Osteocyte (in vitro differentiated cells): ENCODE measurements around the gene GPRASP1. TPM values are rescaled to one million over a fixed set of nuclear protein-coding genes. Genes with fewer than 3 reads are reported as not detected.

Experiments used
- DNase-seq: peaks from one replicate; pipeline ENCODE4 v3.0.0; 2021; ENCODE audit warnings: mixed read lengths; ENCODE audit not compliant: unreplicated experiment; ENCODE audit errors: extremely low spot score
- H3K27ac Mint-ChIP-seq: one replicate; pipeline ENCODE4 v1.8.0; 2021; ENCODE audit warnings: mild to moderate bottlenecking, mixed read lengths; ENCODE audit not compliant: unreplicated experiment
- H3K27me3 Mint-ChIP-seq: one replicate; pipeline ENCODE4 v1.8.0; 2021; ENCODE audit warnings: mixed read lengths; ENCODE audit not compliant: unreplicated experiment
- H3K36me3 Mint-ChIP-seq: one replicate; pipeline ENCODE4 v1.8.0; 2021; ENCODE audit warnings: mixed read lengths; ENCODE audit not compliant: unreplicated experiment
- H3K4me1 Mint-ChIP-seq: one replicate; pipeline ENCODE4 v1.8.0; 2021; ENCODE audit warnings: mixed read lengths; ENCODE audit not compliant: unreplicated experiment
- H3K4me3 Mint-ChIP-seq: one replicate; pipeline ENCODE4 v1.8.0; 2021; ENCODE audit warnings: mild to moderate bottlenecking, moderate library complexity, mixed read lengths; ENCODE audit not compliant: unreplicated experiment
- H3K9me3 Mint-ChIP-seq: one replicate; pipeline ENCODE4 v1.8.0; 2021; ENCODE audit warnings: mixed read lengths; ENCODE audit not compliant: unreplicated experiment
- total RNA-seq: library from RNA; stranded (reverse); gene quantifications from 2 replicates; pipeline ENCODE4 v1.2.1, GENCODE V29; 2021
- TF ChIP-seq, protein P1 (sequence below): fragments of 200-600 bp; sonication (generic); IDR thresholded peaks from 2 replicates; pipeline ENCODE4 v1.5.0; 2021; ENCODE audit warnings: antibody characterized with exemption, mild to moderate bottlenecking, moderate library complexity

GPRASP1 gene
- total RNA-seq, 1 donor from 2014 or later, result 3.5 TPM

DNA sequence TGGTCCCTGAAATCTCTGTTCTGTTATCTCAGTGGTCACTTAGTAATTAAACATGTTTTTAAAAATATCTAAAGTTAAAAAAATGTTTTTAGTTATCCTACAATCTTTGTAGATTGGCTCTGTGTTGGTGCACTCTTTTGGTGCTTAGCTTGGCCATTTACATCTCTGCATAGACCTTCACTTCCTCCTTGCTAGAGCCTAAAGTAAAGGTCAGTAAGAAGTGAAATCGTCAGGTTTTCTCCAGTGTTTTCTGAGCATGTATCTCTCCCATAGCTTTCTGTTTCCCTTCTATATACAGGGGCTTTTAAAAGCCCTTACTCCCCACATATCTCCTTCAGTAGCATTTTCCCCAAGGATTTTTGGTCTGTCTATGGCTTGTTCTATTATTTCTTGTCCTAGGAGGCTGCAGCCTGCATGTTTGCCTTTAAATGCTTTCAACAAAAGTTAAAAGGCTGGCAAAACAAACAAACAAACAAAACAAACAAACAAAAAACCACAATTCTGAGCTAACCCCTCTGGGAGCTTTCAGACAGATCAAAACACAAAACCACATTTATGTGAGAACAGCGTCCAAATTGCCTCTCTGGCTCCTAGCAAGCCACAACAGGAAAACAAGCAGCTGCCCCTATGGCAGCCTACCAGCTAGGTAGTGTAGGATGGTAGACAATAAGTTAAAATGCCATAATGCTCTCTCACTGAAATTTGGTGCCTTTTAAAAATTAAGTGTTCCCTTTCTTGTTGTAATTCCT is 33.7 kb downstream of the GPRASP1 start:
- no peak for DNase-seq
- H3K27ac Mint-ChIP-seq, result no peak overlapping the region
- H3K27me3 Mint-ChIP-seq, result no peaks in the 10 kb centered on the region
- no peaks in the 10 kb centered on the region for H3K4me1 Mint-ChIP-seq
- peaks cover 20% of the 10 kb centered on the region for H3K36me3 Mint-ChIP-seq
- no peak overlapping the region for H3K4me3 Mint-ChIP-seq
- TF ChIP-seq, protein P1, sequence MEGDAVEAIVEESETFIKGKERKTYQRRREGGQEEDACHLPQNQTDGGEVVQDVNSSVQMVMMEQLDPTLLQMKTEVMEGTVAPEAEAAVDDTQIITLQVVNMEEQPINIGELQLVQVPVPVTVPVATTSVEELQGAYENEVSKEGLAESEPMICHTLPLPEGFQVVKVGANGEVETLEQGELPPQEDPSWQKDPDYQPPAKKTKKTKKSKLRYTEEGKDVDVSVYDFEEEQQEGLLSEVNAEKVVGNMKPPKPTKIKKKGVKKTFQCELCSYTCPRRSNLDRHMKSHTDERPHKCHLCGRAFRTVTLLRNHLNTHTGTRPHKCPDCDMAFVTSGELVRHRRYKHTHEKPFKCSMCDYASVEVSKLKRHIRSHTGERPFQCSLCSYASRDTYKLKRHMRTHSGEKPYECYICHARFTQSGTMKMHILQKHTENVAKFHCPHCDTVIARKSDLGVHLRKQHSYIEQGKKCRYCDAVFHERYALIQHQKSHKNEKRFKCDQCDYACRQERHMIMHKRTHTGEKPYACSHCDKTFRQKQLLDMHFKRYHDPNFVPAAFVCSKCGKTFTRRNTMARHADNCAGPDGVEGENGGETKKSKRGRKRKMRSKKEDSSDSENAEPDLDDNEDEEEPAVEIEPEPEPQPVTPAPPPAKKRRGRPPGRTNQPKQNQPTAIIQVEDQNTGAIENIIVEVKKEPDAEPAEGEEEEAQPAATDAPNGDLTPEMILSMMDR, result no peak
- peaks cover 48% of the 10 kb centered on the region for H3K9me3 Mint-ChIP-seq

DNA sequence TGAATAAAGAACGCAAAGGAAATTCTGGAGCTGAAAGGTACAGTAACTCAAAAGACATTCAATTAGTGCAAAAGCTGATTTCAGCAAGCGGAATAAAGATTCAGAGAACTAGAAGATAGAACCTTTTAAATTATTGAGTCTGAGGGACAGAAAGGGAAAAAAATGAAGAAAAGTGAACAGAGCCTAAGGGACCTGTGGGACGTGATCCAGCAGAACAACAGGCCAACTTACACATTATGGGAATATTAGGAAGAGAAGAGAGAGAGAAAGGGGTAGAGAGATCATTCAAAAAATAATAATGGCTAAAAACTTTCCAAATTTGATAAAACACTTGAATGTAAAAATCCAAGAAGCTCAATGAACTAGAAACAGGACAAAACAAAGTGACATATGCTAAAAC is 43.5 kb downstream of the GPRASP1 start:
- Mint-ChIP-seq H3K4me3 (no peak overlapping the region), H3K27ac (no peak overlapping the region), H3K27me3 (no peaks in the 10 kb centered on the region), H3K9me3 (peaks cover 38% of the 10 kb centered on the region), H3K4me1 (peaks cover 7% of the 10 kb centered on the region), H3K36me3 (no peaks in the 10 kb centered on the region)
- DNase-seq, result no peak
- TF ChIP-seq, protein P1, result no peak

DNA sequence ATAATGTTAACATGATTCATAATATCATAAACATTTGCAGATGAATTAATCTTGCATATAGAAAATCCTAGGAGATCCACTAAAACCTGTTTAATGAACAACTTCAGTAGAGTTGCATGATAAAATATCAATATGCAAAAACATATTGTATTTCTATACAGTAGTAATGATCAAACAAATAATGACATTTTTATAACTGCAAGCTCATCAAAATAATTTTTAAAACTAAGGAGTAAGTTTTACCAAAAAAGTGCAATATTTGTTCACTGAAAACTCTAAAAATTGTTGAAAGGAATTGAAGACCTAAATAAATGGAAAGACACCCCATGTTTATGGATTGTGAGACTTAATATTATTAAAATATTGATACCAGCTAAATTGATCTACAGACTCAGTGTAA is 45.0 kb downstream of the GPRASP1 start:
- H3K4me1 Mint-ChIP-seq, result peaks cover 7% of the 10 kb centered on the region
- H3K4me3 Mint-ChIP-seq, result no peak overlapping the region
- TF ChIP-seq, protein P1, result no peak
- H3K9me3 Mint-ChIP-seq, result peaks cover 33% of the 10 kb centered on the region
- no peaks in the 10 kb centered on the region for H3K36me3 Mint-ChIP-seq
- no peak overlapping the region for H3K27ac Mint-ChIP-seq
- no peak for DNase-seq
- no peaks in the 10 kb centered on the region for H3K27me3 Mint-ChIP-seq

DNA sequence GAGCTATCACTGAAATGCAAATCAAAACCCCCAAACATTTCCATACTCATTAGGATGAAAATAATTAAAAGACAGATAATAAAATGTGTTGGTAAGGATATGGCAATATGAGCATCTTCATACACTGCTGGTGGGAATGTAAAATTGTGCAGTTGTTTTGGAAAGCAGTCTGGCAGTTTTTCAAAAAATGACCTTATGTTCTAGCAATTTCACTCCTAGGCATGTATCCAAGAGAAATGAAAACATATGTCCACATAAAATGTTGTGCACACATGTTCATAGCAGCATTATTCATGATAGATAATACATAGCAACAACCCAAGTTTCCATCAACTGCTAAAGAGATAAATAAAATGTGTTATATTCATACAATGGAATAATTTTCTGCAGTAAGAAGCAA is 46.2 kb downstream of the GPRASP1 start:
- peaks cover 37% of the 10 kb centered on the region for H3K9me3 Mint-ChIP-seq

More for the DNA sequence above, 46.2 kb downstream of the GPRASP1 start:
- Mint-ChIP-seq H3K27me3 (no peaks in the 10 kb centered on the region), H3K27ac (no peak overlapping the region), H3K36me3 (no peaks in the 10 kb centered on the region), H3K4me3 (no peak overlapping the region), H3K4me1 (peaks cover 7% of the 10 kb centered on the region)
- DNase-seq, result no peak
- TF ChIP-seq, protein P1, result no peak

Other genes with a start within 250 kb of the GPRASP1 start
- not detected in 2 replicates for gene NXF2B, start 211.5 kb upstream of the GPRASP1 start, total RNA-seq
- gene TCP11X2, start 179.7 kb upstream of the GPRASP1 start, total RNA-seq, result not detected in 2 replicates
- 5.9 and 6.6 TPM in 2 replicates for gene TMSB15A, start 134.7 kb upstream of the GPRASP1 start, total RNA-seq
- gene ARMCX5, start 52.0 kb upstream of the GPRASP1 start, total RNA-seq, result 14.3 and 17.2 TPM in 2 replicates
- 10.6 and 11.0 TPM in 2 replicates for gene GPRASP2, start 61.0 kb downstream of the GPRASP1 start, total RNA-seq
- gene GPRASP3, start 69.3 kb downstream of the GPRASP1 start, total RNA-seq, result 4.9 and 5.6 TPM in 2 replicates